Measurements from ENCODE around the gene OXNAD1. TPM values are rescaled to one million over a fixed set of nuclear protein-coding genes. Genes with fewer than 3 reads are reported as not detected.
A peak's percentile ranks its signal among the peaks of the same experiment; 100 is the strongest.

The OXNAD1 gene
- total RNA-seq, 2 experiments from 2014 or later, result 76.8 to 77.1 TPM

- POLR2A ChIA-PET, result interaction anchor here (1.1 kb wide), 1 partner anchor 12 kb away, joined by 4 read pairs; the partner anchor contains the start of genes DPH3 and OXNAD1
- H3K4me1 Mint-ChIP-seq, result peaks cover 24% of the 10 kb centered on the region
- no peaks in the 10 kb centered on the region for H3K36me3 Mint-ChIP-seq
- H3K27ac Mint-ChIP-seq, result no peak overlapping the region
- DNase-seq (no peak), ATAC-seq (ENCODE audit: low read depth) (no peak)
- peaks cover 2% of the 10 kb centered on the region for H3K27me3 Mint-ChIP-seq
- H3K4me3 Mint-ChIP-seq, result no peak overlapping the region
- H3K9me3 Mint-ChIP-seq, result no peaks in the 10 kb centered on the region
These were observed 12.6 kb upstream of the OXNAD1 start for GRCh38 chr3:16252243-16252978.

- peaks cover 24% of the 10 kb centered on the region for H3K4me1 Mint-ChIP-seq
- POLR2A ChIA-PET, result interaction anchor here (1.1 kb wide), 2 partner anchors 12 to 651 kb away, joined by 3 to 4 read pairs; partner anchors contain the start of genes BTD, DPH3, HACL1 and OXNAD1
- DNase-seq (no peak), ATAC-seq (ENCODE audit: low read depth) (no peak)
- H3K27ac Mint-ChIP-seq, result no peak overlapping the region
- no peaks in the 10 kb centered on the region for H3K9me3 Mint-ChIP-seq
- no peaks in the 10 kb centered on the region for H3K36me3 Mint-ChIP-seq
- peaks cover 2% of the 10 kb centered on the region for H3K27me3 Mint-ChIP-seq
- H3K4me3 Mint-ChIP-seq, result no peak overlapping the region
These were observed 12.0 kb upstream of the OXNAD1 start for GRCh38 chr3:16252988-16253387.

- no peaks in the 10 kb centered on the region for H3K9me3 Mint-ChIP-seq
- no peak overlapping the region for H3K27ac Mint-ChIP-seq
- POLR2A ChIA-PET, result interaction anchor here (1.1 kb wide), 2 partner anchors 11 to 652 kb away, joined by 3 to 4 read pairs; partner anchors contain the start of genes BTD, DPH3, HACL1 and OXNAD1
- no peaks in the 10 kb centered on the region for H3K36me3 Mint-ChIP-seq
- no peak overlapping the region for H3K4me3 Mint-ChIP-seq
- ATAC-seq (ENCODE audit: low read depth), result no peak
- peaks cover 2% of the 10 kb centered on the region for H3K27me3 Mint-ChIP-seq
- peaks cover 24% of the 10 kb centered on the region for H3K4me1 Mint-ChIP-seq
- DNase-seq, result no peak
These were observed 11.4 kb upstream of the OXNAD1 start for GRCh38 chr3:16253601-16254000.

GRCh38 chr3:16254916-16255315, 10.1 kb upstream of the OXNAD1 start:
- peak overlapping the region; percentile 42 for H3K27ac Mint-ChIP-seq
- DNase-seq (no peak), ATAC-seq (ENCODE audit: low read depth) (peak; percentile 70)

GRCh38 chr3:16255326-16255725, 9.7 kb upstream of the OXNAD1 start:
- Mint-ChIP-seq H3K4me3 (peak overlapping the region; percentile 52), H3K9me3 (no peaks in the 10 kb centered on the region)
- ATAC-seq (ENCODE audit: low read depth), result no peak

More at GRCh38 chr3:16254916-16255315, 10.1 kb upstream of the OXNAD1 start:
- POLR2A ChIA-PET, result no interaction called here
- peaks cover 28% of the 10 kb centered on the region for H3K4me1 Mint-ChIP-seq
- H3K27me3 Mint-ChIP-seq, result no peaks in the 10 kb centered on the region
- H3K4me3 Mint-ChIP-seq, result peak overlapping the region; percentile 52
- peaks cover 3% of the 10 kb centered on the region for H3K36me3 Mint-ChIP-seq
- H3K9me3 Mint-ChIP-seq, result no peaks in the 10 kb centered on the region

GRCh38 chr3:16255726-16256125, 9.3 kb upstream of the OXNAD1 start:
- DNase-seq (no peak), ATAC-seq (ENCODE audit: low read depth) (no peak)
- Mint-ChIP-seq H3K4me3 (no peak overlapping the region), H3K9me3 (no peaks in the 10 kb centered on the region), H3K27me3 (no peaks in the 10 kb centered on the region), H3K4me1 (peaks cover 28% of the 10 kb centered on the region), H3K27ac (no peak overlapping the region), H3K36me3 (peaks cover 5% of the 10 kb centered on the region)
- POLR2A ChIA-PET, result no interaction called here

More at GRCh38 chr3:16255326-16255725, 9.7 kb upstream of the OXNAD1 start:
- Mint-ChIP-seq H3K4me1 (peaks cover 28% of the 10 kb centered on the region), H3K36me3 (peaks cover 5% of the 10 kb centered on the region), H3K27ac (peak overlapping the region; percentile 42), H3K27me3 (no peaks in the 10 kb centered on the region)
- DNase-seq, result no peak
- POLR2A ChIA-PET, result no interaction called here

GRCh38 chr3:16257309-16257708, 7.7 kb upstream of the OXNAD1 start:
- H3K4me3 Mint-ChIP-seq, result no peak overlapping the region
- H3K27ac Mint-ChIP-seq, result no peak overlapping the region
- ATAC-seq (ENCODE audit: low read depth), result no peak
- H3K27me3 Mint-ChIP-seq, result no peaks in the 10 kb centered on the region
- POLR2A ChIA-PET, result no interaction called here
- peaks cover 28% of the 10 kb centered on the region for H3K4me1 Mint-ChIP-seq
- no peak for DNase-seq
- peaks cover 5% of the 10 kb centered on the region for H3K36me3 Mint-ChIP-seq
- H3K9me3 Mint-ChIP-seq, result no peaks in the 10 kb centered on the region

GRCh38 chr3:16258177-16258576, 6.8 kb upstream of the OXNAD1 start:
- no peaks in the 10 kb centered on the region for H3K27me3 Mint-ChIP-seq
- POLR2A ChIA-PET, result no interaction called here
- no peak overlapping the region for H3K27ac Mint-ChIP-seq
- peaks cover 25% of the 10 kb centered on the region for H3K4me1 Mint-ChIP-seq
- DNase-seq (no peak), ATAC-seq (ENCODE audit: low read depth) (no peak)
- H3K36me3 Mint-ChIP-seq, result peaks cover 5% of the 10 kb centered on the region
- no peaks in the 10 kb centered on the region for H3K9me3 Mint-ChIP-seq
- H3K4me3 Mint-ChIP-seq, result no peak overlapping the region

- Mint-ChIP-seq H3K4me3 (no peak overlapping the region), H3K4me1 (peaks cover 20% of the 10 kb centered on the region), H3K27ac (no peak overlapping the region), H3K27me3 (no peaks in the 10 kb centered on the region), H3K36me3 (peaks cover 5% of the 10 kb centered on the region), H3K9me3 (no peaks in the 10 kb centered on the region)
- POLR2A ChIA-PET, result no interaction called here
- no peak for DNase-seq
- ATAC-seq (ENCODE audit: low read depth), result no peak
These were observed 6.1 kb upstream of the OXNAD1 start for GRCh38 chr3:16258866-16259265.

GRCh38 chr3:16260046-16260445, 5.0 kb upstream of the OXNAD1 start:
- no peak overlapping the region for H3K27ac Mint-ChIP-seq

GRCh38 chr3:16262174-16262573, 2.8 kb upstream of the OXNAD1 start:
- Mint-ChIP-seq H3K27me3 (no peaks in the 10 kb centered on the region), H3K9me3 (no peaks in the 10 kb centered on the region), H3K4me1 (peaks cover 18% of the 10 kb centered on the region), H3K27ac (no peak overlapping the region), H3K4me3 (no peak overlapping the region), H3K36me3 (peaks cover 5% of the 10 kb centered on the region)
- ATAC-seq (ENCODE audit: low read depth) (no peak), DNase-seq (no peak)
- POLR2A ChIA-PET, result no interaction called here

More at GRCh38 chr3:16260046-16260445, 5.0 kb upstream of the OXNAD1 start:
- H3K4me1 Mint-ChIP-seq, result peaks cover 14% of the 10 kb centered on the region
- peaks cover 5% of the 10 kb centered on the region for H3K36me3 Mint-ChIP-seq
- no peaks in the 10 kb centered on the region for H3K27me3 Mint-ChIP-seq
- no peaks in the 10 kb centered on the region for H3K9me3 Mint-ChIP-seq
- ATAC-seq (ENCODE audit: low read depth), result no peak
- POLR2A ChIA-PET, result no interaction called here
- no peak for DNase-seq
- no peak overlapping the region for H3K4me3 Mint-ChIP-seq

- Mint-ChIP-seq H3K9me3 (no peaks in the 10 kb centered on the region), H3K27me3 (no peaks in the 10 kb centered on the region), H3K4me3 (peak overlapping the region; percentile 97), H3K27ac (peak overlapping the region; percentile 96), H3K36me3 (peaks cover 3% of the 10 kb centered on the region), H3K4me1 (peaks cover 24% of the 10 kb centered on the region)
- POLR2A ChIA-PET, result interaction anchor here (0.6 to 2.8 kb wide), 10 partner anchors 11 to 247 kb away, joined by 3 to 20 read pairs (median 6); no protein-coding TSS in a partner anchor
- ATAC-seq (ENCODE audit: low read depth) (no peak), DNase-seq (no peak)
These were observed 771 bp upstream of the OXNAD1 start for GRCh38 chr3:16264174-16264707.

- ATAC-seq (ENCODE audit: low read depth) (no peak), DNase-seq (no peak)
- POLR2A ChIA-PET, result interaction anchor here (0.8 to 2.8 kb wide), 11 partner anchors 12 to 246 kb away, joined by 3 to 20 read pairs (median 5); no protein-coding TSS in a partner anchor
- Mint-ChIP-seq H3K27me3 (no peaks in the 10 kb centered on the region), H3K9me3 (no peaks in the 10 kb centered on the region), H3K4me1 (peaks cover 27% of the 10 kb centered on the region), H3K27ac (peak overlapping the region; percentile 96), H3K36me3 (peaks cover 1% of the 10 kb centered on the region), H3K4me3 (peak overlapping the region; percentile 97)
These were observed 409 bp downstream of the OXNAD1 start for GRCh38 chr3:16265455-16265786.

- POLR2A ChIA-PET, result no interaction called here
- H3K36me3 Mint-ChIP-seq, result peaks cover 10% of the 10 kb centered on the region
- no peaks in the 10 kb centered on the region for H3K9me3 Mint-ChIP-seq
- peak overlapping the region; percentile 8 for H3K27ac Mint-ChIP-seq
- peaks cover 27% of the 10 kb centered on the region for H3K4me1 Mint-ChIP-seq
- peak overlapping the region; percentile 7 for H3K4me3 Mint-ChIP-seq
- ATAC-seq (ENCODE audit: low read depth) (no peak), DNase-seq (no peak)
- no peaks in the 10 kb centered on the region for H3K27me3 Mint-ChIP-seq
These were observed 1.7 kb downstream of the OXNAD1 start for GRCh38 chr3:16266714-16267113.
